IMR-90 (cell line): ENCODE measurements around the gene WWC2. TPM values are rescaled to one million over a fixed set of nuclear protein-coding genes. Genes with fewer than 3 reads are reported as not detected.

ENCODE experiments used
- ATAC-seq: fragments of 200-7000 bp; cut with Tn5 transposase; 2 replicates; pipeline ENCODE4 v1.9.1; 2020; ENCODE audit warnings: low read depth, mild to moderate bottlenecking, moderate library complexity
- BruUV-seq: library from RNA; stranded (reverse); fragments of 400-500 nt; replicated peaks from 2 replicates; lab custom pipeline; 2021; lab: Mats Ljungman, UMichigan
- CTCF ChIA-PET: fragments of 300-600 bp; formaldehyde crosslinking; extraction: SDS; loops from one replicate; lab custom pipeline; 2021; ENCODE audit warnings: antibody characterized with exemption; lab: Yijun Ruan, JAX
- POLR2A ChIA-PET: fragments of 300-600 bp; sonication (Branson Sonifier 250); formaldehyde crosslinking; loops from one replicate; lab custom pipeline; 2022; ENCODE audit warnings: antibody characterized with exemption; ENCODE audit not compliant: unreplicated experiment; lab: Charles Lee
- DNase-seq: peaks from one replicate; pipeline ENCODE4 v3.0.0; 2013
- H2AFZ ChIP-seq: replicated peaks from 2 replicates; pipeline ENCODE3; 2013; ENCODE audit warnings: low read length, mild to moderate bottlenecking; ENCODE audit not compliant: poor library complexity
- H2AK5ac ChIP-seq: 2 replicates; pipeline ENCODE4 v1.6.1; 2013; ENCODE audit warnings: low read depth, low read length, inconsistent platforms
- H2AK9ac ChIP-seq: replicated peaks from 2 replicates; pipeline ENCODE3; 2013; ENCODE audit warnings: mild to moderate bottlenecking, low read depth, low read length, moderate library complexity; ENCODE audit not compliant: poor library complexity
- H2BK120ac ChIP-seq: 2 replicates; pipeline ENCODE4 v1.6.1; 2013; ENCODE audit warnings: low read depth, low read length, inconsistent platforms
- H2BK15ac ChIP-seq: 3 replicates; pipeline ENCODE4 v1.6.1; 2013; ENCODE audit warnings: low read depth, low read length, inconsistent platforms
- H2BK20ac ChIP-seq: 2 replicates; pipeline ENCODE4 v1.6.1; 2013; ENCODE audit warnings: low read depth, mild to moderate bottlenecking, inconsistent platforms, low read length, moderate library complexity
- H2BK5ac ChIP-seq: 2 replicates; pipeline ENCODE4 v1.6.1; 2013; ENCODE audit warnings: mild to moderate bottlenecking, low read depth, low read length, inconsistent platforms; ENCODE audit not compliant: poor library complexity, severe bottlenecking
- H3K14ac ChIP-seq: replicated peaks from 2 replicates; pipeline ENCODE4 v1.6.1; 2013; ENCODE audit warnings: low read depth, low read length, inconsistent platforms
- H3K18ac ChIP-seq: 2 replicates; pipeline ENCODE4 v1.6.1; 2013; ENCODE audit warnings: low read depth, low read length, control low read depth
- H3K23ac ChIP-seq: 2 replicates; pipeline ENCODE4 v1.6.1; 2013; ENCODE audit warnings: low read depth, low read length, inconsistent platforms
- H3K27ac ChIP-seq: 2 replicates; pipeline ENCODE4 v1.5.1; 2013; ENCODE audit warnings: mild to moderate bottlenecking, control low read depth, low read length; ENCODE audit not compliant: insufficient read depth
- H3K27me3 ChIP-seq: 2 replicates; pipeline ENCODE4 v1.6.1; 2013; ENCODE audit warnings: low read length; ENCODE audit not compliant: control insufficient read depth, insufficient read depth
- H3K36me3 ChIP-seq: 2 replicates; pipeline ENCODE4 v1.6.1; 2013; ENCODE audit warnings: low read length, mixed read lengths; ENCODE audit not compliant: control insufficient read depth, insufficient read depth
- H3K4ac ChIP-seq: 2 replicates; pipeline ENCODE4 v1.6.1; 2013; ENCODE audit warnings: low read depth, low read length, inconsistent platforms
- H3K4me1 ChIP-seq: 2 replicates; pipeline ENCODE4 v1.6.1; 2013; ENCODE audit warnings: low read length, mixed read lengths; ENCODE audit not compliant: control insufficient read depth, insufficient read depth
- H3K4me2 ChIP-seq: 2 replicates; pipeline ENCODE4 v1.6.1; 2013; ENCODE audit warnings: low read depth, mild to moderate bottlenecking, control low read depth, low read length, moderate library complexity
- H3K4me3 ChIP-seq: 2 replicates; pipeline ENCODE4 v1.5.1; 2013; ENCODE audit warnings: low read depth, mild to moderate bottlenecking, control low read depth, low read length, moderate library complexity; ENCODE audit not compliant: insufficient read depth
- H3K56ac ChIP-seq: 2 replicates; pipeline ENCODE4 v1.6.1; 2013; ENCODE audit warnings: low read length, inconsistent platforms; ENCODE audit not compliant: insufficient read depth; ENCODE audit errors: extremely low read depth
- H3K79me1 ChIP-seq, 2 experiments: 2 replicates each; pipeline ENCODE4 v1.6.1; 2013; ENCODE audit warnings: low read length in 2 of 2, inconsistent platforms in 1 of 2, low read depth in 1 of 2
- H3K9ac ChIP-seq: 2 replicates; pipeline ENCODE4 v1.6.1; 2013; ENCODE audit warnings: low read depth, low read length, control low read depth
- H3K9me1 ChIP-seq: 2 replicates; pipeline ENCODE4 v1.6.1; 2013; ENCODE audit warnings: low read length, inconsistent platforms; ENCODE audit not compliant: insufficient read depth
- H3K9me3 ChIP-seq: 2 replicates; pipeline ENCODE4 v1.6.1; 2013; ENCODE audit warnings: low read length; ENCODE audit not compliant: control insufficient read depth, insufficient read depth
- H4K20me1 ChIP-seq: 2 replicates; pipeline ENCODE4 v1.6.1; 2013; ENCODE audit warnings: low read length, inconsistent platforms; ENCODE audit not compliant: insufficient read depth
- H4K5ac ChIP-seq: 2 replicates; pipeline ENCODE4 v1.6.1; 2013; ENCODE audit warnings: mild to moderate bottlenecking, low read depth, low read length, control low read depth
- H4K8ac ChIP-seq, 2 experiments: 2 replicates each; pipeline ENCODE4 v1.6.1; 2013; ENCODE audit warnings: low read depth in 2 of 2, low read length in 2 of 2, control low read depth in 1 of 2, inconsistent platforms in 1 of 2
- H4K91ac ChIP-seq: 2 replicates; pipeline ENCODE4 v1.6.1; 2013; ENCODE audit warnings: low read depth, low read length, inconsistent platforms; ENCODE audit not compliant: insufficient read depth
- NFE2L2 ChIP-seq: fragments of 150-350 bp; IDR thresholded peaks from 2 replicates; pipeline ENCODE4 v1.6.1; 2016; ENCODE audit warnings: low read depth, mild to moderate bottlenecking, low read length
- RAD21 ChIP-seq: IDR thresholded peaks from 2 replicates; pipeline ENCODE4 v1.6.1; 2012; ENCODE audit warnings: low read length, improper control_type of control experiment
- SMC3 ChIP-seq: fragments of 150-350 bp; IDR thresholded peaks from 2 replicates; pipeline ENCODE4 v1.6.1; 2016; ENCODE audit warnings: low read depth, mild to moderate bottlenecking, antibody characterized with exemption, low read length, moderate library complexity
- WGBS, 2 experiments: methylation state at CpG; one replicate each; pipeline versions ENCODE4 v1.1.5 to v1.1.7; 2013; ENCODE audit warnings: missing lambda C conversion rate in 2 of 2; ENCODE audit not compliant: insufficient read length in 1 of 2; ENCODE audit errors: extremely low coverage in 2 of 2; 5-methylcytosine and 5-hydroxymethylcytosine counted together
- dilution Hi-C: fragments of 300-500 bp; cut with HindIII; formaldehyde crosslinking; loops from one replicate; pipeline ENCODE4 v1.14.3; 2018; ENCODE audit warnings: low sequenced_read_pairs; ENCODE audit not compliant: unreplicated experiment
- in situ Hi-C: fragments of 300-500 bp; cut with MboI; formaldehyde crosslinking; loops from 3 replicates; pipeline ENCODE4 v1.14.3; 2019; ENCODE audit warnings: low sequenced_read_pairs, inconsistent platforms, mixed read lengths
- intact Hi-C: fragments of 100-400 bp; cut with micrococcal nuclease; formaldehyde crosslinking; loops from 2 replicates; pipeline ENCODE4 v1.10.0; 2022
- polyA plus RNA-seq, 3 experiments: library from polyadenylated mRNA; depleted of rRNA; stranded (reverse); fragments of >200 nt; gene quantifications; 2 replicates each; pipeline ENCODE4 v1.2.3, GENCODE V29; 2012; ENCODE audit warnings: low replicate concordance in 1 of 3
- total RNA-seq: library from RNA; depleted of rRNA; stranded (reverse); fragments of >200 nt; gene quantifications from 2 replicates; pipeline ENCODE4 v1.2.3, GENCODE V29; 2012

The WWC2 gene
- total and polyA plus RNA-seq, 2 of the 4 experiments (the other 2 are of a cell fraction), result 26.6 to 27.4 TPM

- CTCF ChIA-PET, result no interaction called here
- DNase-seq (no peak), ATAC-seq (no peak)
- Histone ChIP-seq H2BK120ac (no peak overlapping the region), H3K4me2 (no peak overlapping the region), H3K36me3 (no peaks in the 10 kb centered on the region), H3K27me3 (no peaks in the 10 kb centered on the region), H2AFZ (no peak overlapping the region), H3K79me1 (peaks cover 25 to 51% of the 10 kb centered on the region in 2 experiments), H3K14ac (no peak overlapping the region), H3K9me1 (peaks cover 6% of the 10 kb centered on the region), H2BK15ac (no peak overlapping the region), H3K4me1 (peaks cover 9% of the 10 kb centered on the region), H2BK20ac (no peak overlapping the region), H2BK5ac (no peak overlapping the region), H4K20me1 (peaks cover 32% of the 10 kb centered on the region), H2AK9ac (no peak overlapping the region), H3K18ac (no peak overlapping the region), H2AK5ac (no peak overlapping the region), H3K4me3 (no peak overlapping the region), H4K8ac (no peak overlapping the region), H3K27ac (no peak overlapping the region), H3K23ac (no peak overlapping the region), H3K56ac (no peak overlapping the region), H3K4ac (no peak overlapping the region), H3K9ac (no peak overlapping the region), H4K91ac (no peak overlapping the region), H3K9me3 (no peaks in the 10 kb centered on the region), H4K5ac (no peak overlapping the region)
- in situ Hi-C loops (no loop called here), intact Hi-C loops (no loop called here), dilution Hi-C loops (no loop called here)
- POLR2A ChIA-PET, result interaction anchor here (0.6 kb wide), 1 partner anchor 18 kb away, joined by 5 read pairs; no protein-coding TSS in a partner anchor
- TF ChIP-seq RAD21, result no peak
- no peak for TF ChIP-seq SMC3
- TF ChIP-seq NFE2L2, result no peak
- no CpG with 5 or more reads among the region's 3 CpGs for WGBS, 2 experiments
- no TSS peak for BruUV-seq
These were observed 25.2 kb downstream of the WWC2 start for GRCh38 chr4:183124228-183124627.
